PFSK-1 (cell line): ENCODE results near the gene PSORS1C1.
A peak's percentile ranks its signal among the peaks of the same experiment; 100 is the strongest.

Experiments
- FOXP2 ChIP-seq: optimal IDR thresholded peaks from 2 replicates; pipeline ENCODE3; 2011; ENCODE audit warnings: borderline replicate concordance, control low read depth, inconsistent platforms; ENCODE audit not compliant: insufficient read depth; ENCODE audit errors: extremely low read length, extremely low read depth
- POLR2AphosphoS5 ChIP-seq: IDR thresholded peaks from 2 replicates; pipeline ENCODE4 v1.6.1; 2012; ENCODE audit warnings: low read depth, mild to moderate bottlenecking, control low read depth, low read length, moderate library complexity
- REST ChIP-seq, 2 experiments: IDR thresholded peaks; 2 replicates each; pipeline versions ENCODE4 v1.6.1 to v1.8.0; 2011 to 2012; ENCODE audit warnings: low read depth in 2 of 2, low read length in 2 of 2, control low read depth in 1 of 2, inconsistent platforms in 1 of 2, mild to moderate bottlenecking in 1 of 2, moderate library complexity in 1 of 2; ENCODE audit not compliant: insufficient read depth in 1 of 2
- SIN3A ChIP-seq: IDR thresholded peaks from 2 replicates; pipeline ENCODE4 v1.6.1; 2012; ENCODE audit warnings: mild to moderate bottlenecking, low read length, moderate library complexity, borderline replicate concordance; ENCODE audit not compliant: insufficient read depth
- TAF1 ChIP-seq: IDR thresholded peaks from 2 replicates; pipeline ENCODE4 v1.6.1; 2012; ENCODE audit warnings: low read length, control low read depth, borderline replicate concordance; ENCODE audit not compliant: insufficient read depth

GRCh38 chr6:31158863-31159855 is 44.6 kb downstream of the PSORS1C1 start:
- TF ChIP-seq POLR2AphosphoS5 (peak; percentile 45; the same call in 1 of the 2 replicates), SIN3A (no peak), REST (IDR thresholded peaks at IDR 0.05; ENCODE audit: insufficient read depth in 1 of 2, low read depth in 2 of 2, low read length in 2 of 2) (no peak), TAF1 (no peak), FOXP2 (no peak)
